GM19455 (cell line): ENCODE results near the gene ADISSP.

Experiments used
- ATAC-seq: cut with Tn5 transposase; IDR thresholded peaks from one replicate; pipeline ENCODE4 v1.9.1; 2021; ENCODE audit not compliant: unreplicated experiment

The ADISSP gene

DNA sequence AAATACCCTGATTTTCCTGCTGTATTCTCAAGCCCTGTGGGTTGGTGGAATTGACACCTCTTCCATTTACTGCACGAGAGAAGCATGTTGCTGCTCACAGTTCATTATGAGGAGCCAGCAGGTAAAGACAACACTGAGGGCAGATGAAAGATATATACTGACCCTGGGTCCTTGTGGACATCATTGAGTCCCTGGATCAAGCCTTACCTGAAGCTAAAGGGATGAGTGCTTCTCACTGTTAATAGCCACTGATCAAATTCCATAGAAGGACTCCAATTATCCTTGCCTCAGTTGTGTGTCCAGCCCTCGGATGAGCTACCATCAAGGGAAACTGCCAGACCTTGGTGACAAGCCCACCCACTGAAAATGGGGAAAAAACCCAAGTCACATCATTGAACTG is 47.5 kb downstream of the ADISSP start:
- no peak for ATAC-seq

GRCh38 chr20:3719046-3719445 is 48.5 kb downstream of the ADISSP start:
- ATAC-seq, result no peak

- no peak for ATAC-seq
Measured at GRCh38 chr20:3716195-3716834, 51.2 kb downstream of the ADISSP start.

- ATAC-seq, result no peak
Measured at GRCh38 chr20:3714092-3714491, 53.5 kb downstream of the ADISSP start.

DNA sequence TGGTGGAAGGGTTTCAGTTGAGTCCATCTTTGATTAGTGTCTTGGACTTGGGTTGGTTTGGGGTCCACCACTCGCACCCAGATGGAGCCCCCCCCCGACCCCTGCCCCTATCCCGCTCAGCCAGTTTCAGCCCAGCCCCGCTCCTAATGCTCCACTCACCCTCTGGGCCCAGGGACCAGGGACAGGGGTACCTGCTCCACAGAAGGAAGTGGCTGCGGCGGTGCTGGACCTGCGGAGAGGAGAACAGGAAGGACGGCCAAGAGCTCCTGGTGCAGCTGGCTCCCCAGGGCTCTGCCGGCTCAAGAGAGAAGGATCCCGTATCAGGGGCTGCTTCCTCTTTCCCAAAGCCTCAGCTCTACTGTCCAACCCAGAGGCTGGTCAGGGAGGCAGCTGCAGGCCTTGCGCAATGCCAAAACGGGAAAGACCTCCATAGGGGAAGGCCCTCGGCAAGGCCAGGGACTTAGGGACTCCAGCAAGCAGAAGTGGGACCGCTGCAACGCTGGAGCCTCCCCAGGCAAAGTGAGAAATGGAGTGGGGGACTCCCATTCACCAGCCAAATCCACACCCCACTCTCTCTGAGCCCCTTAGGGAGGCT is 55.2 kb downstream of the ADISSP start, which contains the start of gene SIGLEC1:
Gene SIGLEC1, minus strand, starts transcription at position 322 of the 595 bp plus-strand sequence. CDS start 5,472 bp downstream, outside the sequence.
- ATAC-seq, result no peak

DNA sequence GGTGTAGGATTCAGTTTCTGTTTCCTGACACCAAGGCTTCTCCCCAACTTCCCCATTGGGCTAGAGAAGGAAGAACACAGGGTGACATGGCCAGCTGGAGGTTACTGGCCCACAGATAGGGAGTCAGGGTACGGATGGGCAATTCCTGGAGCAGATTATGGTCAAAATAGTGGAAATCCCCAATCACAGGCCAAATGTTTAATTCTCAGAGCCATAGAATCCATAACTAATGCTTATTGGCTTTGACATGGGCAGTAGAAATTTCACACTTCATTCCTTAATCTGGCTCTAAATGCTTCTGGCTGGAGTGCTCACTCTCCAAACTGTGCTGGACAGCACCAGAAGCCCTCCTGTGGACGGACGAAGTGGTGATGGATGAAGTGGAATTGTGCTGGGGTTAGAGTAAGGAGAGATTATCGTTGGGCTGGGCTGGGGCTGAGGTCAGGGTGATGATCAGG is 56.0 kb downstream of the ADISSP start:
- no peak for ATAC-seq

- ATAC-seq, result no peak
Measured at GRCh38 chr20:3710703-3711483, 56.7 kb downstream of the ADISSP start.

DNA sequence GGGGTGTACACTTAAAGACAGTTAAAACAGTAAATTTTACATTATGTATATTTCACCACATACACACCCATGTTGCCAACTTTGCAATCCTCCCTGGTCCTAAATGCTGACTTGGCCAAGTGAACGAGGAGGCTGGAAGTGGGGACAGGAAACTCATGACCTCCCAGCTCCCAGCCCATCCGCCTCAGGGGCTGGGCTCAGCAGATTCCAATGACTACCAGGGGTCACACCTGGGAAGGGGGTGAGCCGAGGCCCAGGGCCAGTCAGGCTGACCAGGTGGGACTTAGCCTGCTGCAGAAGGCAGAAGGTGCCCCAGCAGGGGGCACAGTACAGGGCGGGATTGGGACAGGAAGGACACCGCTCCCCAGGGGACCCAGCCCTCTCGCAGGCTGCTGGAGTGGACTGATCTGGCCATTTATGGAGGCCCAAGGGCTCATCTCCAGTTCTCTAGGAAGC is 57.5 kb downstream of the ADISSP start:
- ATAC-seq, result no peak

GRCh38 chr20:3707508-3707899 is 60.0 kb downstream of the ADISSP start:
- ATAC-seq, result no peak

DNA sequence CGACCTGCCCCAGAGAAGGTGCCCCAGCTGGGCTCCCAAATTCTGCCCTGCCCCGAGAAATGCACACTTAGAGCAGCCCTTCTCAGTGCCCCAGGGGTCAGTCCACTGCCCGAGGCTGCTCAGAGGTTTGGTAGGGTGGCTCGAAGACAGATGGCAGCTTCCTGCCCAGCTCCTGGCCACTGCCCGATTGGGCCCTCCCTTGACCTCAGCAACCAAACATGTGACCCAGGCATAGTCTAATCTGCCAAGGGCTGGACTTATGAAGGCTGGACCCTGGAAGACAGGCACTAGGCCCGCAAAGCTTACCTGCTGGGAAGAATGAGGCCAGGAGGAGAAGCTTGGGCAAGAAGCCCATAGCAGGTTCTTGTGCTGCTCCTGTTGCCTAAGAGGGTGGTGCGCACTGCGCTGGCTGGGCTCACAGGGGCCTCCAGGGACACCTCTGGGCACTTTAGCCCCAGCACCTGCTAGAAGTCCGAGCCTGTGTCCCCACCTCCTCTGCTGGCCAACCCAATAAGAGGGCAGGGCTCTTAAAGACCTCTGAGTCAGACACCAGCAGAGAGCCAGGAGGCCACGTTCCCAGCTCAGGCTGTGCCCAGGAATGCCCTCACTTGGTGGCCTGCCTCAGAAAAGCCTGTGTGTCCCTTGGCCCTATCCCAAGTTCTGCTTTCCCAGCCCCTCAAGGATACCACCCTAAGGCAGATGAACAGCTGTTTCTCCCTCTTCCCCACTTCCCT is 60.6 kb downstream of the ADISSP start:
- ATAC-seq, result no peak

DNA sequence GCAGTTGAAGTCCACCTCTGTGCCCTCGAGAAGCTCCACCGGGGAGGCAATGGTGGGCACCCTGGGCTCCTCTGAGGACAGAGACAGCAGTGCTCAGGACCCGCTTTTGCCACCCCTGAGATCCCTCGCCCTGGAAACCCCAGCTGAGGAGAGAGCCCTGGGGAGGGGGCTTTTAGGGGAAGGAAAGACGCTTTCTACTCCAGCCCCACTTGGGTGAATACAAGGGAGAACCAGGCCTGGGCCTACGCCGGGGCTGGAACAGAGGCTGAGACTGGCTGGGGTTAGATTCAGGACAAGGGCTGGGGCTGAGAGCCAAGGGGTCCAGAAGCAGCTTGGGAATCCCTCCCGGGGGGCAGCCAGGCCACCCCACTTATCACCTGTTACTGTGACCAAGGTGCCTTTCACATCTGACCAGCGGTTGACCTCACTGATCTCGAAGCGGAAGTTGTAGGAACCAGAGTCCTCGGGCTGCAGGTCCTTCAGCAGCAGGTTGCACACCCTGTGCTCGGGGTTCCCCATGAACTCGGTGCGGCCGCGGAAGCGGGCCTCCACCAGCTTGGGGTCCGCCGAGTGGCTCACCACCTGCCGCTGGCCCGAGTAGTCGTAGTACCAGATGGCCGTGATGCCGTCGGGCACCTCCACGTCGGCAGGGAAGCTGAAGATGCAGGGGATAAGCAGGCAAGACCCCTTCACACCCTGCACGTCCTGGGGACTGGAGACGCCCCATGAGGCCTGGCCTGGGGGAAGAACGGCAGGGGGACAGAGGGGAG is 61.4 kb downstream of the ADISSP start:
- no peak for ATAC-seq

GRCh38 chr20:3705491-3705969 is 62.0 kb downstream of the ADISSP start:
- ATAC-seq, result no peak

- no peak for ATAC-seq
Measured at GRCh38 chr20:3704087-3704486, 63.5 kb downstream of the ADISSP start.
